AG04450 (cell line): ENCODE measurements around the gene TACSTD2. TPM values are rescaled to one million over a fixed set of nuclear protein-coding genes. Genes with fewer than 3 reads are reported as not detected.

ENCODE experiments used
- CTCF ChIA-PET: fragments of 300-600, 350-600 bp; formaldehyde crosslinking; extraction: SDS; loops from one replicate; lab custom pipeline; 2022; ENCODE audit warnings: antibody characterized with exemption, inconsistent platforms; lab: Charles Lee
- POLR2A ChIA-PET: fragments of 350-600 bp; formaldehyde crosslinking; extraction: SDS; loops from one replicate; lab custom pipeline; 2021; ENCODE audit warnings: antibody characterized with exemption, inconsistent platforms; lab: Yijun Ruan, JAX
- DNase-seq: peaks from one replicate; pipeline ENCODE4 v3.0.0-alpha.2; 2011; ENCODE audit warnings: low read depth, low spot score
- H3K27ac ChIP-seq: one replicate; pipeline ENCODE4 v1.5.1; 2012; ENCODE audit warnings: low read depth, low read length, control low read depth
- H3K27me3 ChIP-seq: one replicate; pipeline ENCODE4 v1.6.0; 2012; ENCODE audit warnings: low read length; ENCODE audit not compliant: control insufficient read depth, insufficient read depth
- H3K4me3 ChIP-seq: 2 replicates; pipeline ENCODE4 v1.5.1; 2011; ENCODE audit warnings: mild to moderate bottlenecking, low read depth, low read length, control low read depth
- H3K9me3 ChIP-seq: 2 replicates; pipeline ENCODE4 v1.5.1; 2012; ENCODE audit warnings: low read length; ENCODE audit not compliant: control insufficient read depth, insufficient read depth
- CTCF ChIP-seq: IDR thresholded peaks from 2 replicates; pipeline ENCODE4 v1.5.1; 2011; ENCODE audit warnings: low read depth, low read length, control low read depth, inconsistent platforms
- polyA plus RNA-seq: library from polyadenylated mRNA; depleted of rRNA; stranded (reverse); fragments of >200 nt; gene quantifications from 2 replicates; pipeline ENCODE4 v1.2.3, GENCODE V29; 2011

Gene TACSTD2
- polyA plus RNA-seq, 1 experiment = 0.07 TPM

GRCh38 chr1:58620926-58621325 lies 43.9 kb upstream of the TACSTD2 start:
- H3K27me3 ChIP-seq = peaks cover 5% of the 10 kb centered on the region
- no peaks in the 10 kb centered on the region; the same call in 1 of the 2 replicates for H3K9me3 ChIP-seq
- POLR2A ChIA-PET = no interaction called here
- no peak for TF ChIP-seq CTCF
- H3K27ac ChIP-seq = no peak overlapping the region
- DNase-seq = no peak
- H3K4me3 ChIP-seq = no peak overlapping the region
- CTCF ChIA-PET = interaction anchor here (0.6 to 1.1 kb wide), 2 partner anchors 10 to 31 kb away, joined by 3 read pairs; no protein-coding TSS in a partner anchor

- CTCF ChIA-PET = interaction anchor here (1.7 kb wide), 1 partner anchor 105 kb away, joined by 7 read pairs; no protein-coding TSS in a partner anchor
Observed at GRCh38 chr1:58620259-58620658, 43.2 kb upstream of the TACSTD2 start.

GRCh38 chr1:58619286-58620054 lies 42.4 kb upstream of the TACSTD2 start:
- Histone ChIP-seq H3K27me3 (peaks cover 5% of the 10 kb centered on the region), H3K9me3 (no peaks in the 10 kb centered on the region; the same call in 1 of the 2 replicates), H3K4me3 (no peak overlapping the region), H3K27ac (no peak overlapping the region)
- TF ChIP-seq CTCF = no peak
- POLR2A ChIA-PET = no interaction called here
- CTCF ChIA-PET = interaction anchor here (1.5 to 1.7 kb wide), 2 partner anchors 72 to 104 kb away, joined by 6 to 7 read pairs; partner anchors contain the start of gene OMA1
- no peak for DNase-seq

More at GRCh38 chr1:58620259-58620658, 43.2 kb upstream of the TACSTD2 start:
- Histone ChIP-seq H3K9me3 (no peaks in the 10 kb centered on the region; the same call in 1 of the 2 replicates), H3K4me3 (no peak overlapping the region), H3K27me3 (peaks cover 5% of the 10 kb centered on the region), H3K27ac (no peak overlapping the region)
- no peak for DNase-seq
- POLR2A ChIA-PET = no interaction called here
- no peak for TF ChIP-seq CTCF

- Histone ChIP-seq H3K27me3 (peaks cover 5% of the 10 kb centered on the region), H3K27ac (no peak overlapping the region), H3K4me3 (no peak overlapping the region), H3K9me3 (no peaks in the 10 kb centered on the region; the same call in 1 of the 2 replicates)
- CTCF ChIA-PET = interaction anchor here (0.8 to 1.7 kb wide), 3 partner anchors 11 to 103 kb away, joined by 3 to 7 read pairs (median 6); partner anchors contain the start of gene OMA1
- no peak for TF ChIP-seq CTCF
- POLR2A ChIA-PET = no interaction called here
- DNase-seq = peak; percentile 54
Observed at GRCh38 chr1:58618303-58618702, 41.3 kb upstream of the TACSTD2 start.
